ENCODE results near the gene INSR. TPM values are rescaled to one million over a fixed set of nuclear protein-coding genes. Genes with fewer than 3 reads are reported as not detected.

Gene INSR
- total RNA-seq, 3 donors from 2014 or later (not counting 1 experiment from before 2014, with no cell fraction given): 0.50 to 4.9 (median 2.0) TPM

GRCh38 chr19:7263066-7263465 lies 31.1 kb downstream of the INSR start:
- no peaks in the 10 kb centered on the region for H3K9me3 Mint-ChIP-seq
- Histone ChIP-seq H3K4me3 (ENCODE audit: low read length) (no peak overlapping the region), H3K27ac (ENCODE audit: low read length) (no peak overlapping the region), H3K4me1 (ENCODE audit: control insufficient read depth, insufficient read depth, low read length) (no peaks in the 10 kb centered on the region), H3K36me3 (ENCODE audit: control insufficient read depth, insufficient read depth, low read length) (no peaks in the 10 kb centered on the region), H3K27me3 (ENCODE audit: control insufficient read depth, insufficient read depth, low read length) (no peaks in the 10 kb centered on the region), H3K9me3 (ENCODE audit: control insufficient read depth, insufficient read depth, low read length) (no peaks in the 10 kb centered on the region)
- H3K27ac Mint-ChIP-seq: no peak overlapping the region
- ATAC-seq (no peak), DNase-seq (no peak)
- no peak for TF ChIP-seq CTCF (IDR thresholded peaks at IDR 0.05)
- H3K36me3 Mint-ChIP-seq: no peaks in the 10 kb centered on the region
- no peaks in the 10 kb centered on the region for H3K27me3 Mint-ChIP-seq (ENCODE audit: low read depth in 2 of 2)
- H3K4me3 Mint-ChIP-seq: no peak overlapping the region
- 91% methylated on average over 3 of the region's 3 CpGs for WGBS (ENCODE audit: insufficient coverage)
- H3K4me1 Mint-ChIP-seq: no peaks in the 10 kb centered on the region
- intact Hi-C loops (cut with micrococcal nuclease): no loop called here

- no peak for TF ChIP-seq CTCF (IDR thresholded peaks at IDR 0.05)
- H3K27me3 Mint-ChIP-seq (ENCODE audit: low read depth in 2 of 2): no peaks in the 10 kb centered on the region
- H3K4me1 Mint-ChIP-seq: no peaks in the 10 kb centered on the region
- no peaks in the 10 kb centered on the region for H3K27me3 ChIP-seq (ENCODE audit: control insufficient read depth, insufficient read depth, low read length)
- intact Hi-C loops (cut with micrococcal nuclease): no loop called here
- no peak overlapping the region for H3K4me3 Mint-ChIP-seq
- DNase-seq (no peak), ATAC-seq (no peak)
- WGBS (ENCODE audit: insufficient coverage): 83% methylated on average over 5 of the region's 6 CpGs
- H3K36me3 Mint-ChIP-seq: no peaks in the 10 kb centered on the region
- no peaks in the 10 kb centered on the region for H3K9me3 Mint-ChIP-seq
- H3K4me3 ChIP-seq (ENCODE audit: low read length): no peak overlapping the region
- no peaks in the 10 kb centered on the region for H3K4me1 ChIP-seq (ENCODE audit: control insufficient read depth, insufficient read depth, low read length)
- H3K9me3 ChIP-seq (ENCODE audit: control insufficient read depth, insufficient read depth, low read length): no peaks in the 10 kb centered on the region
- H3K27ac ChIP-seq (ENCODE audit: low read length): no peak overlapping the region
- no peaks in the 10 kb centered on the region for H3K36me3 ChIP-seq (ENCODE audit: control insufficient read depth, insufficient read depth, low read length)
- no peak overlapping the region for H3K27ac Mint-ChIP-seq
Observed at GRCh38 chr19:7262470-7262869, 31.7 kb downstream of the INSR start.

GRCh38 chr19:7260161-7260560 lies 34.1 kb downstream of the INSR start:
- WGBS (ENCODE audit: insufficient coverage): 87% methylated on average over 7 of the region's 7 CpGs
- intact Hi-C loops (cut with micrococcal nuclease): no loop called here
- H3K36me3 ChIP-seq (ENCODE audit: control insufficient read depth, insufficient read depth, low read length): no peaks in the 10 kb centered on the region
- no peaks in the 10 kb centered on the region for H3K4me1 ChIP-seq (ENCODE audit: control insufficient read depth, insufficient read depth, low read length)
- no peak overlapping the region for H3K27ac Mint-ChIP-seq
- ATAC-seq (no peak), DNase-seq (no peak)
- no peak overlapping the region for H3K4me3 Mint-ChIP-seq
- no peak overlapping the region for H3K27ac ChIP-seq (ENCODE audit: low read length)
- no peak for TF ChIP-seq CTCF (IDR thresholded peaks at IDR 0.05)
- H3K27me3 ChIP-seq (ENCODE audit: control insufficient read depth, insufficient read depth, low read length): no peaks in the 10 kb centered on the region
- H3K36me3 Mint-ChIP-seq: no peaks in the 10 kb centered on the region
- H3K27me3 Mint-ChIP-seq (ENCODE audit: low read depth in 2 of 2): no peaks in the 10 kb centered on the region
- no peaks in the 10 kb centered on the region for H3K4me1 Mint-ChIP-seq
- no peaks in the 10 kb centered on the region for H3K9me3 Mint-ChIP-seq
- no peaks in the 10 kb centered on the region for H3K9me3 ChIP-seq (ENCODE audit: control insufficient read depth, insufficient read depth, low read length)
- H3K4me3 ChIP-seq (ENCODE audit: low read length): no peak overlapping the region

- H3K4me3 ChIP-seq (ENCODE audit: low read length): no peak overlapping the region
- H3K36me3 ChIP-seq (ENCODE audit: control insufficient read depth, insufficient read depth, low read length): no peaks in the 10 kb centered on the region
- TF ChIP-seq CTCF (IDR thresholded peaks at IDR 0.05): no peak
- H3K27ac Mint-ChIP-seq: no peak overlapping the region
- H3K4me1 Mint-ChIP-seq: no peaks in the 10 kb centered on the region
- no peaks in the 10 kb centered on the region for H3K4me1 ChIP-seq (ENCODE audit: control insufficient read depth, insufficient read depth, low read length)
- H3K27me3 ChIP-seq (ENCODE audit: control insufficient read depth, insufficient read depth, low read length): no peaks in the 10 kb centered on the region
- no peaks in the 10 kb centered on the region for H3K27me3 Mint-ChIP-seq (ENCODE audit: low read depth in 2 of 2)
- ATAC-seq: no peak
- no peak overlapping the region for H3K27ac ChIP-seq (ENCODE audit: low read length)
- 91% methylated on average over 2 of the region's 6 CpGs for WGBS (ENCODE audit: insufficient coverage)
- no peak for DNase-seq
- H3K4me3 Mint-ChIP-seq: no peak overlapping the region
- H3K36me3 Mint-ChIP-seq: no peaks in the 10 kb centered on the region
- H3K9me3 ChIP-seq (ENCODE audit: control insufficient read depth, insufficient read depth, low read length): no peaks in the 10 kb centered on the region
- H3K9me3 Mint-ChIP-seq: no peaks in the 10 kb centered on the region
- intact Hi-C loops (cut with micrococcal nuclease): no loop called here
Observed at GRCh38 chr19:7258840-7259395, 35.3 kb downstream of the INSR start.

Data from natural killer cell (primary cell).